Measurements from ENCODE around the gene ENTPD8.

The ENTPD8 gene

GRCh38 chr9:137395666-137396010, 45.5 kb downstream of the ENTPD8 start:
- H3K9me3 ChIP-seq (ENCODE audit: severe bottlenecking): no peaks in the 10 kb centered on the region
- no peak overlapping the region for H3K4me3 ChIP-seq (ENCODE audit: severe bottlenecking)
- H3K4me1 ChIP-seq (ENCODE audit: insufficient read depth, poor library complexity, severe bottlenecking): no peaks in the 10 kb centered on the region
- no peak for DNase-seq (ENCODE audit: low spot score)
- no peaks in the 10 kb centered on the region for H3K27me3 ChIP-seq (ENCODE audit: insufficient read depth, poor library complexity, severe bottlenecking)
- no peak for ATAC-seq (ENCODE audit: low read depth)
- no peaks in the 10 kb centered on the region for H3K36me3 ChIP-seq (ENCODE audit: low read depth)
- TF ChIP-seq CTCF (IDR thresholded peaks at IDR 0.05; ENCODE audit: poor library complexity, severe bottlenecking): no peak
- H3K27ac ChIP-seq (ENCODE audit: poor library complexity, severe bottlenecking): no peak overlapping the region

- Histone ChIP-seq H3K27ac (ENCODE audit: poor library complexity, severe bottlenecking) (no peak overlapping the region), H3K36me3 (ENCODE audit: low read depth) (no peaks in the 10 kb centered on the region), H3K4me3 (ENCODE audit: severe bottlenecking) (no peak overlapping the region), H3K9me3 (ENCODE audit: severe bottlenecking) (no peaks in the 10 kb centered on the region), H3K27me3 (ENCODE audit: insufficient read depth, poor library complexity, severe bottlenecking) (no peaks in the 10 kb centered on the region), H3K4me1 (ENCODE audit: insufficient read depth, poor library complexity, severe bottlenecking) (no peaks in the 10 kb centered on the region)
- ATAC-seq (ENCODE audit: low read depth): no peak
- no peak for TF ChIP-seq CTCF (IDR thresholded peaks at IDR 0.05; ENCODE audit: poor library complexity, severe bottlenecking)
- no peak for DNase-seq (ENCODE audit: low spot score)
These were observed 46.1 kb downstream of the ENTPD8 start for GRCh38 chr9:137394866-137395665.

- ATAC-seq (ENCODE audit: low read depth): no peak
- TF ChIP-seq CTCF (IDR thresholded peaks at IDR 0.05; ENCODE audit: poor library complexity, severe bottlenecking): no peak
These were observed 47.7 kb downstream of the ENTPD8 start for GRCh38 chr9:137393176-137394150.

GRCh38 chr9:137392232-137393007, 48.7 kb downstream of the ENTPD8 start:
- no peaks in the 10 kb centered on the region for H3K27me3 ChIP-seq (ENCODE audit: insufficient read depth, poor library complexity, severe bottlenecking)
- H3K9me3 ChIP-seq (ENCODE audit: severe bottlenecking): no peaks in the 10 kb centered on the region
- no peak overlapping the region for H3K27ac ChIP-seq (ENCODE audit: poor library complexity, severe bottlenecking)
- DNase-seq (ENCODE audit: low spot score): no peak
- no peaks in the 10 kb centered on the region for H3K36me3 ChIP-seq (ENCODE audit: low read depth)
- no peak for ATAC-seq (ENCODE audit: low read depth)
- no peaks in the 10 kb centered on the region for H3K4me1 ChIP-seq (ENCODE audit: insufficient read depth, poor library complexity, severe bottlenecking)
- H3K4me3 ChIP-seq (ENCODE audit: severe bottlenecking): no peak overlapping the region
- TF ChIP-seq CTCF (IDR thresholded peaks at IDR 0.05; ENCODE audit: poor library complexity, severe bottlenecking): no peak

More at GRCh38 chr9:137393176-137394150, 47.7 kb downstream of the ENTPD8 start:
- no peak overlapping the region for H3K27ac ChIP-seq (ENCODE audit: poor library complexity, severe bottlenecking)
- no peaks in the 10 kb centered on the region for H3K9me3 ChIP-seq (ENCODE audit: severe bottlenecking)
- H3K36me3 ChIP-seq (ENCODE audit: low read depth): no peaks in the 10 kb centered on the region
- DNase-seq (ENCODE audit: low spot score): no peak
- no peaks in the 10 kb centered on the region for H3K27me3 ChIP-seq (ENCODE audit: insufficient read depth, poor library complexity, severe bottlenecking)
- H3K4me3 ChIP-seq (ENCODE audit: severe bottlenecking): no peak overlapping the region
- no peaks in the 10 kb centered on the region for H3K4me1 ChIP-seq (ENCODE audit: insufficient read depth, poor library complexity, severe bottlenecking)
